GM12878 (cell line): Measurements from ENCODE around the gene CHCHD3. TPM values are rescaled to one million over a fixed set of nuclear protein-coding genes. Genes with fewer than 3 reads are reported as not detected.

ENCODE experiments used
- ATAC-seq: fragments of 200-7000 bp; cut with Tn5 transposase; 3 replicates; pipeline ENCODE4 v1.9.1; 2020; ENCODE audit warnings: mild to moderate bottlenecking, moderate library complexity
- BruUV-seq: library from RNA; stranded (reverse); fragments of 400-500 nt; replicated peaks from 2 replicates; lab custom pipeline; 2021; lab: Mats Ljungman, UMichigan
- CTCF ChIA-PET: fragments of 300-600 bp; sonication (Branson Sonifier 250); formaldehyde crosslinking; extraction: SDS; loops from one replicate; lab custom pipeline; 2021; ENCODE audit warnings: inconsistent platforms; lab: Yijun Ruan, JAX
- POLR2A ChIA-PET: fragments of 350-600 bp; formaldehyde crosslinking; extraction: SDS; loops from one replicate; lab custom pipeline; 2021; ENCODE audit warnings: inconsistent platforms; lab: Charles Lee
- RAD21 ChIA-PET: fragments of 300-600 bp; sonication (Branson Sonifier 250); formaldehyde crosslinking; loops from one replicate; lab custom pipeline; 2023; ENCODE audit warnings: antibody characterized with exemption; ENCODE audit not compliant: unreplicated experiment; lab: Charles Lee
- SMC1A ChIA-PET: fragments of 300-600 bp; sonication (Branson Sonifier 250); formaldehyde crosslinking; loops from one replicate; lab custom pipeline; 2023; ENCODE audit not compliant: unreplicated experiment, uncharacterized antibody; lab: Charles Lee
- DNase-seq: peaks from one replicate; pipeline ENCODE4 v3.0.0-alpha.2; 2011; ENCODE audit warnings: low read depth, low spot score
- FAIRE-seq: peaks from 3 replicates; lab custom pipeline; 2011; peaks lifted over from hg19 to GRCh38; lab: Jason Lieb, UNC
- H2AFZ ChIP-seq: 2 replicates; pipeline ENCODE4 v1.6.0; 2011; ENCODE audit warnings: low read depth, low read length, control low read depth; ENCODE audit not compliant: control insufficient read depth
- H3K27ac ChIP-seq: 2 replicates; pipeline ENCODE4 v1.5.1; 2011; ENCODE audit warnings: control low read depth; ENCODE audit not compliant: control insufficient read depth, insufficient read depth
- H3K27me3 ChIP-seq, 2 experiments: replicated peaks in 1 of 2; 2 replicates each; pipeline versions ENCODE4 v1.6.0 to v1.6.1; 2011; ENCODE audit warnings: low read length in 1 of 2; ENCODE audit not compliant: control insufficient read depth in 2 of 2, insufficient read depth in 2 of 2
- H3K36me3 ChIP-seq, 2 experiments: 2 replicates each; pipeline ENCODE4 v1.5.1; 2011; ENCODE audit warnings: low read length in 1 of 2; ENCODE audit not compliant: control insufficient read depth in 2 of 2, insufficient read depth in 2 of 2
- H3K4me1 ChIP-seq: 2 replicates; pipeline ENCODE4 v1.6.1; 2011; ENCODE audit warnings: mild to moderate bottlenecking, low read length, moderate library complexity, mixed read lengths; ENCODE audit not compliant: control insufficient read depth, insufficient read depth
- H3K4me2 ChIP-seq: 2 replicates; pipeline ENCODE4 v1.6.0; 2011; ENCODE audit warnings: control low read depth; ENCODE audit not compliant: control insufficient read depth, insufficient read depth
- H3K4me3 ChIP-seq: fragments of 200-600 bp; sonication (generic); 2 replicates; pipeline ENCODE4 v1.5.1; 2016
- H3K79me2 ChIP-seq: 2 replicates; pipeline ENCODE4 v1.6.0; 2011; ENCODE audit warnings: low read length; ENCODE audit not compliant: control insufficient read depth, insufficient read depth
- H3K9ac ChIP-seq: 2 replicates; pipeline ENCODE4 v1.8.0; 2011; ENCODE audit warnings: low read length, control low read depth, mixed read lengths; ENCODE audit not compliant: control insufficient read depth, insufficient read depth
- H3K9me3 ChIP-seq: replicated peaks from 3 replicates; pipeline ENCODE4 v1.5.1; 2011; ENCODE audit warnings: mild to moderate bottlenecking, low read length; ENCODE audit not compliant: control insufficient read depth, insufficient read depth
- H4K20me1 ChIP-seq: 2 replicates; pipeline ENCODE4 v1.6.0; 2011; ENCODE audit not compliant: control insufficient read depth, insufficient read depth
- IKZF1 ChIP-seq: fragments of 450-650 bp; conservative IDR thresholded peaks from 2 replicates; pipeline ENCODE4 v1.6.1; 2017; ENCODE audit warnings: antibody characterized with exemption, mild to moderate bottlenecking
- MEF2B ChIP-seq: fragments of 450-650 bp; IDR thresholded peaks from 2 replicates; pipeline ENCODE4 v1.6.1; 2018; ENCODE audit warnings: mild to moderate bottlenecking, moderate library complexity; ENCODE audit not compliant: partially characterized antibody, poor library complexity, severe bottlenecking
- ZNF217 ChIP-seq: fragments of 450-650 bp; IDR thresholded peaks from 2 replicates; pipeline ENCODE4 v1.6.1; 2017; ENCODE audit warnings: antibody characterized with exemption, mild to moderate bottlenecking
- WGBS: methylation state at CpG from one replicate; pipeline ENCODE4 v1.1.6; 2016; ENCODE audit warnings: low lambda C conversion rate; ENCODE audit not compliant: insufficient replicate concordance, insufficient coverage; ENCODE audit errors: missing lambda C conversion rate; 5-methylcytosine and 5-hydroxymethylcytosine counted together
- in situ Hi-C: fragments of 300-500 bp; cut with MboI; formaldehyde crosslinking; loops from 9 replicates; pipeline ENCODE4 v1.14.3; 2018; ENCODE audit warnings: mixed read lengths
- intact Hi-C: fragments of 100-400 bp; cut with micrococcal nuclease; formaldehyde crosslinking; loops from one replicate; pipeline ENCODE4 v1.14.2; 2022; ENCODE audit not compliant: unreplicated experiment
- polyA plus RNA-seq, 11 experiments: library from polyadenylated mRNA; depleted of rRNA in 4 of 11; unstranded in 6 of 11; stranded (reverse) in 5 of 11; fragments of >200 nt; fragmentation: Nextera tagmentation in 4 of 11; fragmentation: Illumina TruSeq in 1 of 11; extraction: Ambion mirVana in 4 of 11; extraction: Trizol in 1 of 11; gene quantifications; 1 replicate in 1 of 11; 2 replicates in 10 of 11; pipeline versions ENCODE4 v1.2.1 to v1.2.3, GENCODE V29; 2011 to 2016; ENCODE audit warnings: inconsistent platforms in 2 of 11, missing spikeins in 2 of 11, low read depth in 1 of 11
- total RNA-seq, 4 experiments: library from RNA; depleted of rRNA in 3 of 4; stranded (reverse); fragments of >200 nt in 3 of 4; fragmentation: Illumina TruSeq in 1 of 4; extraction: Trizol in 1 of 4; gene quantifications; 2 replicates each; pipeline versions ENCODE4 v1.2.1 to v1.2.3, GENCODE V29; 2013 to 2021
- TF ChIP-seq, protein P1 (sequence below): fragments of 450-650 bp; formaldehyde crosslinking; IDR thresholded peaks from 2 replicates; pipeline ENCODE4 v1.4.0; 2020; ENCODE audit warnings: mild to moderate bottlenecking, moderate library complexity

Gene CHCHD3
- total and polyA plus RNA-seq, 10 of the 15 experiments (the other 5 are each of a cell fraction or from before 2014, with no cell fraction given) = 38.3 to 178 (median 96.2) TPM

DNA sequence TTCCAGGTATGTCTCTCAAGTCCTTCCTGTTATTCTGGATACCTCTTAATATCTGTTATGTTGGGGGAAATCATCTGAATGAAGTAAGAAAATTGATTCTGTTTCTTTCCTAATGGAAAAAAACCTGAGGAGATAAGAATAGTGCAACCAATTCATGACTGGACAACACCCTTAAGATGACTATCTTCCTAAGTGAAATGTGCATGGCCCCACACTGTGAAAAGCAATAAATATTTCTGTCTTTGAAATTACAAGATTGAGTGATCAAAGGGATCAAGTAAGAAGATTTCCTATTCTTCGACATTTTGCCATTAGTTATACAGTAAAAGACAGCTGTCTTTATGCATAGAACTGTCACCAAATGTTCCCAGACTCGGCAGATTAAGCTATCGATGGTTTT lies 73.9 kb downstream of the CHCHD3 start:
- no peaks in the 10 kb centered on the region for H3K27me3 ChIP-seq

More for the DNA sequence above, 73.9 kb downstream of the CHCHD3 start:
- CTCF ChIA-PET = no interaction called here
- peaks cover 2% of the 10 kb centered on the region; the same call in 2 of the 3 replicates for H3K9me3 ChIP-seq
- intact Hi-C loops = no loop called here
- no peak for FAIRE-seq
- 87% methylated on average over 3 of the region's 3 CpGs for WGBS
- H3K4me3 ChIP-seq = no peak overlapping the region
- no peak for TF ChIP-seq ZNF217
- TF ChIP-seq, protein P1, sequence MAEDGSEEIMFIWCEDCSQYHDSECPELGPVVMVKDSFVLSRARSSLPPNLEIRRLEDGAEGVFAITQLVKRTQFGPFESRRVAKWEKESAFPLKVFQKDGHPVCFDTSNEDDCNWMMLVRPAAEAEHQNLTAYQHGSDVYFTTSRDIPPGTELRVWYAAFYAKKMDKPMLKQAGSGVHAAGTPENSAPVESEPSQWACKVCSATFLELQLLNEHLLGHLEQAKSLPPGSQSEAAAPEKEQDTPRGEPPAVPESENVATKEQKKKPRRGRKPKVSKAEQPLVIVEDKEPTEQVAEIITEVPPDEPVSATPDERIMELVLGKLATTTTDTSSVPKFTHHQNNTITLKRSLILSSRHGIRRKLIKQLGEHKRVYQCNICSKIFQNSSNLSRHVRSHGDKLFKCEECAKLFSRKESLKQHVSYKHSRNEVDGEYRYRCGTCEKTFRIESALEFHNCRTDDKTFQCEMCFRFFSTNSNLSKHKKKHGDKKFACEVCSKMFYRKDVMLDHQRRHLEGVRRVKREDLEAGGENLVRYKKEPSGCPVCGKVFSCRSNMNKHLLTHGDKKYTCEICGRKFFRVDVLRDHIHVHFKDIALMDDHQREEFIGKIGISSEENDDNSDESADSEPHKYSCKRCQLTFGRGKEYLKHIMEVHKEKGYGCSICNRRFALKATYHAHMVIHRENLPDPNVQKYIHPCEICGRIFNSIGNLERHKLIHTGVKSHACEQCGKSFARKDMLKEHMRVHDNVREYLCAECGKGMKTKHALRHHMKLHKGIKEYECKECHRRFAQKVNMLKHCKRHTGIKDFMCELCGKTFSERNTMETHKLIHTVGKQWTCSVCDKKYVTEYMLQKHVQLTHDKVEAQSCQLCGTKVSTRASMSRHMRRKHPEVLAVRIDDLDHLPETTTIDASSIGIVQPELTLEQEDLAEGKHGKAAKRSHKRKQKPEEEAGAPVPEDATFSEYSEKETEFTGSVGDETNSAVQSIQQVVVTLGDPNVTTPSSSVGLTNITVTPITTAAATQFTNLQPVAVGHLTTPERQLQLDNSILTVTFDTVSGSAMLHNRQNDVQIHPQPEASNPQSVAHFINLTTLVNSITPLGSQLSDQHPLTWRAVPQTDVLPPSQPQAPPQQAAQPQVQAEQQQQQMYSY (CRISPR knock-in tag) = no peak
- no peak for TF ChIP-seq IKZF1
- no peak for TF ChIP-seq MEF2B
- TF ChIP-seq, all 136 proteins: peak for 0
- H4K20me1 ChIP-seq = no peaks in the 10 kb centered on the region
- in situ Hi-C loops = no loop called here
- peaks cover 4% of the 10 kb centered on the region for H3K79me2 ChIP-seq
- ChIA-PET RAD21 (interaction anchor here (0.9 kb wide), 1 partner anchor 772 kb away, joined by 3 read pairs; no protein-coding TSS in a partner anchor), SMC1A (interaction anchor here (0.7 kb wide), 1 partner anchor 26 kb away, joined by 3 read pairs; no protein-coding TSS in a partner anchor), POLR2A (no interaction called here)
- H3K36me3 ChIP-seq = no peaks in the 10 kb centered on the region
- H3K27ac ChIP-seq = no peak overlapping the region
- no peak for DNase-seq
- BruUV-seq = no TSS peak
- H2AFZ ChIP-seq = no peak overlapping the region
- no peaks in the 10 kb centered on the region for H3K4me1 ChIP-seq
- ATAC-seq = no peak
- H3K4me2 ChIP-seq = no peak overlapping the region
- H3K9ac ChIP-seq = no peak overlapping the region
